HPDE6-E6E7 (cell line): Measurements from ENCODE around the gene TCP10L.
"Not testable (repeated sequence)": the region's sequence is repeated elsewhere in the genome, so short reads cannot be mapped to it uniquely, and the experiment has no call there.

ENCODE experiments used
- DNase-seq: peaks from one replicate; pipeline ENCODE4 v3.0.0; 2011; ENCODE audit warnings: missing footprints; ENCODE audit errors: extremely low spot score

TCP10L gene

GRCh38 chr21:32554832-32555638, 30.3 kb downstream of the TCP10L start:
- no peak for DNase-seq

GRCh38 chr21:32549886-32550285, 35.4 kb downstream of the TCP10L start:
- no peak for DNase-seq

- DNase-seq, result no peak
These were observed 35.9 kb downstream of the TCP10L start for GRCh38 chr21:32549440-32549839.

GRCh38 chr21:32548978-32549377, 36.3 kb downstream of the TCP10L start:
- DNase-seq, result no peak

- no peak for DNase-seq
These were observed 38.3 kb downstream of the TCP10L start for GRCh38 chr21:32547018-32547417.

GRCh38 chr21:32545948-32546441, 39.3 kb downstream of the TCP10L start:
- DNase-seq, result no peak

- DNase-seq, result no peak
These were observed 40.6 kb downstream of the TCP10L start for GRCh38 chr21:32544697-32545096.

- no peak for DNase-seq
These were observed 41.3 kb downstream of the TCP10L start for GRCh38 chr21:32543975-32544374.

GRCh38 chr21:32543056-32543455, 42.3 kb downstream of the TCP10L start:
- not testable (repeated sequence) for DNase-seq

- no peak for DNase-seq
These were observed 45.9 kb downstream of the TCP10L start for GRCh38 chr21:32539378-32539777.

GRCh38 chr21:32538147-32538792, 47.1 kb downstream of the TCP10L start:
- DNase-seq, result no peak

- no peak for DNase-seq
These were observed 47.8 kb downstream of the TCP10L start for GRCh38 chr21:32537569-32537881.

- DNase-seq, result no peak
These were observed 49.7 kb downstream of the TCP10L start for GRCh38 chr21:32535612-32536011.

GRCh38 chr21:32534113-32534512, 51.2 kb downstream of the TCP10L start:
- DNase-seq, result no peak

- no peak for DNase-seq
These were observed 51.7 kb downstream of the TCP10L start for GRCh38 chr21:32533611-32534010.

- DNase-seq, result no peak
These were observed 52.3 kb downstream of the TCP10L start for GRCh38 chr21:32533053-32533452.

GRCh38 chr21:32532636-32533035, 52.7 kb downstream of the TCP10L start:
- no peak for DNase-seq

- DNase-seq, result not testable (repeated sequence)
These were observed 53.8 kb downstream of the TCP10L start for GRCh38 chr21:32531561-32531960.

GRCh38 chr21:32530809-32531208, 54.5 kb downstream of the TCP10L start:
- DNase-seq, result not testable (repeated sequence)

- no peak for DNase-seq
These were observed 55.6 kb downstream of the TCP10L start for GRCh38 chr21:32529679-32530078.

GRCh38 chr21:32525282-32525681, 60.0 kb downstream of the TCP10L start:
- no peak for DNase-seq

- no peak for DNase-seq
These were observed 61.2 kb downstream of the TCP10L start for GRCh38 chr21:32523988-32524719.
